ENCODE data around the gene GRB2.

DNA sequence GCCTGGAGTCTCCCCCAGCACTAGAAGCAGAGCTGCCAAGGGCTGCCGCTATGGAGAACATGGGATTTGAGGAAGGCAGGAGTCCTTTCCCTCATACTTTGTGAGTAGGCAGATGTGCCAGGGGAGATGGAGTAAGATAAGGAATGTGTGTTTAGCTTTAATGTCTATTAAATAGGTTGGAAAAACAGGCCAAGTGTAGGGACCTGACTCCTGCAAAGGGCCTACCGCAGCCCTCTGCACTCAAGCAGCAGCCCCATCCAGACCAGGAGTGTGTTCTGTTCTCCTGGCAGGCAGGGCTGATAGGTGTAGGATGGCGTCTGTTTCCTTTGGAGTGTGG is 132.7 kb downstream of the GRB2 start:
- TF ChIP-seq CTCF (conservative IDR thresholded peaks at IDR 0.05; ENCODE audit: low read length) (no peak), EZH2phosphoT487 (IDR thresholded peaks at IDR 0.05; ENCODE audit: borderline replicate concordance, low read depth, low read length) (no peak)

Data from OCI-LY7 (cell line).